Right lobe of liver (tissue), 6 donors: ENCODE data around the gene HCN4. TPM values are rescaled to one million over a fixed set of nuclear protein-coding genes. Genes with fewer than 3 reads are reported as not detected.
A peak's percentile ranks its signal among the peaks of the same experiment; 100 is the strongest.

Experiments used
- ATAC-seq, 4 donors: fragments of 200-7000 bp; cut with Tn5 transposase; one replicate each; pipeline ENCODE4 v1.9.1; 2020; ENCODE audit warnings: mild to moderate bottlenecking in 4 of 4, moderate library complexity in 4 of 4
- DNase-seq, 3 donors: peaks; one replicate each; pipeline ENCODE4 v3.0.0-alpha.2; 2020
- H3K27ac ChIP-seq, 3 donors: fragments of 200-600 bp; one replicate each; pipeline ENCODE4 v1.8.0; 2022
- H3K27me3 ChIP-seq, 2 donors: fragments of 200-600 bp; one replicate each; pipeline ENCODE4 v1.8.0; 2022
- H3K36me3 ChIP-seq, 4 donors: fragments of 200-600 bp; sonication (generic) in 1 of 4; one replicate each; pipeline versions ENCODE4 v1.5.1 to v1.8.0; 2017 to 2022; ENCODE audit warnings: control low read depth in 1 of 4
- H3K4me1 ChIP-seq, 4 donors: fragments of 200-600 bp; sonication (generic) in 1 of 4; one replicate each; pipeline versions ENCODE4 v1.5.1 to v1.8.0; 2017 to 2022; ENCODE audit warnings: control low read depth in 1 of 4
- H3K4me3 ChIP-seq, 3 donors: fragments of 200-600 bp; one replicate each; pipeline ENCODE4 v1.8.0; 2022
- H3K9me3 ChIP-seq, 4 donors: fragments of 200-600 bp; sonication (generic) in 1 of 4; one replicate each; pipeline versions ENCODE4 v1.5.1 to v1.8.0; 2017 to 2022; ENCODE audit warnings: control low read depth in 1 of 4
- CTCF ChIP-seq, 4 donors: fragments of 200-600 bp in 3 of 4; fragments of 450-650 bp in 1 of 4; IDR thresholded peaks; one replicate each; pipeline versions ENCODE4 v1.5.1 to v1.8.0; 2016 to 2022; ENCODE audit warnings: antibody characterized with exemption in 4 of 4, mild to moderate bottlenecking in 2 of 4
- POLR2A ChIP-seq: fragments of 450-650 bp; IDR thresholded peaks from one replicate; pipeline ENCODE4 v1.6.1; 2017; ENCODE audit warnings: antibody characterized with exemption, mild to moderate bottlenecking
- WGBS: methylation state at CpG from one replicate; pipeline ENCODE4 v1.1.6; 2018; ENCODE audit warnings: low coverage, low lambda C conversion rate; ENCODE audit not compliant: insufficient coverage; ENCODE audit errors: missing lambda C conversion rate; 5-methylcytosine and 5-hydroxymethylcytosine counted together
- intact Hi-C, 2 donors: fragments of 100-400 bp; cut with DNase I; formaldehyde crosslinking; loops; one replicate each; pipeline versions ENCODE4 v1.11.2 to v1.14.1; 2022
- total RNA-seq, 6 experiments: library from RNA; depleted of rRNA in 2 of 6; stranded (reverse); fragments of >200 nt in 2 of 6; fragmentation: NEBNext Ultra II Directional in 3 of 6; extraction: Animal tissue kit (Norgen Biotek cat#: 25700) in 3 of 6; gene quantifications; one replicate each; pipeline versions ENCODE4 v1.1.0 to v1.2.4, GENCODE V29; 2016 to 2023
- donor health status: DM: no; HTN: yes; CAD: no.
- donor health status: DM: no; HTN: no; CAD: no.
- donor health status: DM: no; HTN: no; CAD: no.
- donor health status: DM: no; HTN: yes; CAD: no.
- donor health status: DM: no; HTN: yes; CAD: no.

HCN4 gene
- total RNA-seq, 6 experiments from 2014 or later, result 0.06 TPM; not detected in 5

GRCh38 chr15:73375755-73376305, 7.1 kb upstream of the HCN4 start:
- no peak overlapping the region for H3K4me3 ChIP-seq
- H3K36me3 ChIP-seq, result no peaks in the 10 kb centered on the region
- intact Hi-C loops, result no loop called here
- TF ChIP-seq CTCF (IDR thresholded peaks at IDR 0.05) (no peak), POLR2A (no peak)
- DNase-seq (no peak), ATAC-seq (no peak)
- 52% methylated on average over 4 of the region's 6 CpGs for WGBS
- no peaks in the 10 kb centered on the region for H3K9me3 ChIP-seq
- H3K4me1 ChIP-seq, result no peaks in the 10 kb centered on the region
- peaks cover 0 to 3% of the 10 kb centered on the region in 2 donors for H3K27me3 ChIP-seq
- no peak overlapping the region for H3K27ac ChIP-seq

GRCh38 chr15:73375012-73375411, 6.3 kb upstream of the HCN4 start:
- intact Hi-C loops, result no loop called here
- TF ChIP-seq CTCF (IDR thresholded peaks at IDR 0.05) (no peak), POLR2A (no peak)
- Histone ChIP-seq H3K9me3 (no peaks in the 10 kb centered on the region), H3K4me1 (no peaks in the 10 kb centered on the region), H3K36me3 (no peaks in the 10 kb centered on the region), H3K27me3 (peaks cover 0 to 7% of the 10 kb centered on the region in 2 donors), H3K27ac (no peak overlapping the region), H3K4me3 (no peak overlapping the region)
- 22% methylated on average over 2 of the region's 5 CpGs for WGBS
- no peak for DNase-seq
- peak in 1 of 4 donors; percentile 8 for ATAC-seq

- Histone ChIP-seq H3K9me3 (no peaks in the 10 kb centered on the region), H3K27ac (no peak overlapping the region), H3K27me3 (peaks cover 0 to 7% of the 10 kb centered on the region in 2 donors), H3K36me3 (no peaks in the 10 kb centered on the region), H3K4me1 (no peaks in the 10 kb centered on the region), H3K4me3 (no peak overlapping the region)
- intact Hi-C loops, result no loop called here
- 26% methylated on average over 4 of the region's 6 CpGs for WGBS
- DNase-seq (no peak), ATAC-seq (no peak)
- TF ChIP-seq CTCF (IDR thresholded peaks at IDR 0.05), result no peak
- TF ChIP-seq POLR2A, result no peak
Observed at GRCh38 chr15:73374604-73375003, 5.8 kb upstream of the HCN4 start.

GRCh38 chr15:73373221-73373620, 4.5 kb upstream of the HCN4 start:
- Histone ChIP-seq H3K4me3 (no peak overlapping the region), H3K36me3 (no peaks in the 10 kb centered on the region), H3K27ac (no peak overlapping the region), H3K9me3 (no peaks in the 10 kb centered on the region), H3K4me1 (no peaks in the 10 kb centered on the region), H3K27me3 (peaks cover 0 to 20% of the 10 kb centered on the region in 2 donors)
- 50% methylated on average over 1 of the region's 1 CpG for WGBS
- no peak for TF ChIP-seq CTCF (IDR thresholded peaks at IDR 0.05)
- intact Hi-C loops, result no loop called here
- DNase-seq (no peak), ATAC-seq (no peak)

- H3K27ac ChIP-seq, result no peak overlapping the region
- WGBS, result 53% methylated on average over 2 of the region's 2 CpGs
- TF ChIP-seq CTCF (IDR thresholded peaks at IDR 0.05) (no peak), POLR2A (no peak)
- ATAC-seq, result no peak
- H3K27me3 ChIP-seq, result peaks cover 0 to 31% of the 10 kb centered on the region in 2 donors
- no peak for DNase-seq
- H3K4me3 ChIP-seq, result no peak overlapping the region
- H3K9me3 ChIP-seq, result no peaks in the 10 kb centered on the region
- H3K4me1 ChIP-seq, result no peaks in the 10 kb centered on the region
- H3K36me3 ChIP-seq, result no peaks in the 10 kb centered on the region
- intact Hi-C loops, result no loop called here
Observed at GRCh38 chr15:73371812-73372211, 3.1 kb upstream of the HCN4 start.
